GM19324 (cell line): ENCODE measurements around the gene KCNN1.
"Not testable (repeated sequence)": the region's sequence is repeated elsewhere in the genome, so short reads cannot be mapped to it uniquely, and the experiment has no call there.

Source experiments
- ATAC-seq: cut with Tn5 transposase; IDR thresholded peaks from one replicate; pipeline ENCODE4 v1.9.1; 2021; ENCODE audit warnings: mild to moderate bottlenecking, moderate library complexity; ENCODE audit not compliant: unreplicated experiment, low FRiP score

Gene KCNN1

GRCh38 chr19:17967257-17968051 lies 547 bp downstream of the KCNN1 start:
- no peak for ATAC-seq

- ATAC-seq, result no peak
Observed at GRCh38 chr19:17968362-17968761, 1.5 kb downstream of the KCNN1 start.

GRCh38 chr19:17969096-17969792 lies 2.3 kb downstream of the KCNN1 start:
- ATAC-seq, result no peak

GRCh38 chr19:17972230-17972629 lies 5.3 kb downstream of the KCNN1 start:
- no peak for ATAC-seq

GRCh38 chr19:17973759-17974158 lies 6.9 kb downstream of the KCNN1 start:
- ATAC-seq, result no peak

- ATAC-seq, result no peak
Observed at GRCh38 chr19:17974551-17974950, 7.6 kb downstream of the KCNN1 start.

GRCh38 chr19:17975032-17975431 lies 8.1 kb downstream of the KCNN1 start:
- no peak for ATAC-seq

- no peak for ATAC-seq
Observed at GRCh38 chr19:17977021-17977420, 10.1 kb downstream of the KCNN1 start.

GRCh38 chr19:17977488-17977887 lies 10.6 kb downstream of the KCNN1 start:
- ATAC-seq, result no peak

- ATAC-seq, result no peak
Observed at GRCh38 chr19:17981611-17982010, 14.7 kb downstream of the KCNN1 start.

GRCh38 chr19:17982430-17982829 lies 15.5 kb downstream of the KCNN1 start:
- ATAC-seq, result no peak

- ATAC-seq, result no peak
Observed at GRCh38 chr19:17985037-17985818, 18.3 kb downstream of the KCNN1 start.

GRCh38 chr19:17986569-17986968 lies 19.7 kb downstream of the KCNN1 start:
- ATAC-seq, result not testable (repeated sequence)

GRCh38 chr19:17988161-17988560 lies 21.3 kb downstream of the KCNN1 start:
- ATAC-seq, result no peak

GRCh38 chr19:17989425-17990094 lies 22.7 kb downstream of the KCNN1 start:
- no peak for ATAC-seq

GRCh38 chr19:17993076-17993813 lies 26.3 kb downstream of the KCNN1 start:
- ATAC-seq, result no peak

- ATAC-seq, result no peak
Observed at GRCh38 chr19:17996826-17997316, 30.0 kb downstream of the KCNN1 start.

GRCh38 chr19:17997969-17998826 lies 31.3 kb downstream of the KCNN1 start:
- ATAC-seq, result no peak

GRCh38 chr19:17998827-17999150 lies 31.9 kb downstream of the KCNN1 start:
- no peak for ATAC-seq
